SK-N-MC (cell line): Measurements from ENCODE around the gene RAD21L1.

Experiments used
- EZH2 ChIP-seq: fragments of 200-600 bp; sonication (generic); IDR thresholded peaks from one replicate; pipeline ENCODE4 v1.6.1; 2017; ENCODE audit warnings: antibody characterized with exemption
- FOXP2 ChIP-seq: optimal IDR thresholded peaks from 2 replicates; pipeline ENCODE3; 2011; ENCODE audit warnings: mild to moderate bottlenecking, moderate library complexity; ENCODE audit not compliant: insufficient read depth; ENCODE audit errors: extremely low read length, control extremely low read depth
- POLR2AphosphoS5 ChIP-seq: IDR thresholded peaks from 2 replicates; pipeline ENCODE4 v1.6.1; 2012; ENCODE audit warnings: mild to moderate bottlenecking, low read depth, low read length, borderline replicate concordance

GRCh38 chr20:1212023-1212422 lies 13.8 kb upstream of the RAD21L1 start:
- TF ChIP-seq EZH2 = no peak
- no peak for TF ChIP-seq POLR2AphosphoS5
- TF ChIP-seq FOXP2 = no peak
